8988T (cell line): Measurements from ENCODE around the gene CCDC126.
"Not testable (repeated sequence)": the region's sequence is repeated elsewhere in the genome, so short reads cannot be mapped to it uniquely, and the experiment has no call there.

ENCODE experiments used
- DNase-seq: peaks from one replicate; pipeline ENCODE4 v3.0.0; 2011

Gene CCDC126

DNA sequence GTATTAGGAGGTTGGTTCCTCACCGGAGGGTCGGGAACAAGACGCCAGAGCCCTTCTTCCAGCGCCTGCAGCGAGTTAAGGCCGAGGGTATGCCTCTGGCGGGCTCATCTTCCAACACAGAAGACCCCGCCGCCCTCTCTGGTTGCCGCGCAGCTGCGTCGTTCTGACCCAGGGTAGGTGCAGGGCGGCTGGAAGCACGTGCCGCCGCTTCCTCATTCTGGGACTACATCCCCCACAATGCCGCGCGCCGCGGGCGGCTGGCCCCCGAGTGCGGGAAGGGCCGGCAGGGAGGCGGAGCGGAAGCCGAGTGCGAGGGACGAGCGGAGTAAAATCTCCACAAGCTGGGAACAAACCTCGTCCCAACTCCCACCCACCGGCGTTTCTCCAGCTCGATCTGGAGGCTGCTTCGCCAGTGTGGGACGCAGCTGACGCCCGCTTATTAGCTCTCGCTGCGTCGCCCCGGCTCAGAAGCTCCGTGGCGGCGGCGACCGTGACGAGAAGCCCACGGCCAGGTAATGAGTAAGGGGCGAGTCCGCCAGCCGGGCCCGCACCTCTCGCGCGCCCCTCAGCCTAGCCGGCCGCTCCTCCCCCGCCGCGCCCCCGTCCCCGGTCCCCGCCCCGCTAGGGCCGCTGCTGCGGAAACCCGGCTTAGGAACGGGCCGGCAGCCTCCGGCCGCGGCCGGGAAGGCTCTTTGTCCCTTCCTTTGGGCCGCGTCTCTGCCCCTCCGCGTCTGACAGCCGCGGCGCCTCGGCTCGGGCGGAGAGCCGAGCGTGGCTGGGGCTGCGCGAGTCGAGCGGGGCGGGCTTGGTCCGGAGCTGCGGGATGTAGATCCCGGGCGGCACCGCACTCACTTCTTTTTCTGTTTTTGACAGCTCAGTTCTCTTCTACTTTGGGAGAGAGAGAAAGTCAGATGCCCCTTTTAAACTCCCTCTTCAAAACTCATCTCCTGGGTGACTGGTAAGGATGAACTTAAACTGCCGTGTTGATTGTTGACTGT lies at the start of gene CCDC126:
Gene CCDC126, plus strand, starts transcription at position 289 of the 998 bp plus-strand sequence. CDS start 13,934 bp downstream, outside the sequence.
- peak; percentile 80 for DNase-seq

GRCh38 chr7:23547662-23548061 lies 49.5 kb upstream of the CCDC126 start:
- DNase-seq, result no peak

DNA sequence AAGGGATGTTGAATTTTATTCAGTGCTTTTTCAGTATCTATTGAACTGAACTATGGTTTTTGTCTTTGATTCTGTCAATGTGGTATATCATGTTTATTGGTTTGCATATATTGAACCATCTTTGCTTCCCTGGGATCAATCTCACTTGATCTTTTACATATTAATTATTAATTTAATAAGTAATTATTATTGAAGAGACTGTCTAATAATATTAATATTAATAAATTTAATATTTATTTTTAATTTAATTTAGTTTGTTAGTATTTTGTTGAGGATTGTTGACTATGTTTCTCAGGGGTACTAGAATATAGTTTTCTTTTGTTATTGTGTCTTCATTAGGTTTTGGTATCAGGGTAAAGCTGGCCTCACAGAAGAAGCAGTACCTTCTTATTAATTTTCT lies 38.9 kb upstream of the CCDC126 start:
- DNase-seq, result no peak

- no peak for DNase-seq
Measured at GRCh38 chr7:23570592-23571200, 26.5 kb upstream of the CCDC126 start.

DNA sequence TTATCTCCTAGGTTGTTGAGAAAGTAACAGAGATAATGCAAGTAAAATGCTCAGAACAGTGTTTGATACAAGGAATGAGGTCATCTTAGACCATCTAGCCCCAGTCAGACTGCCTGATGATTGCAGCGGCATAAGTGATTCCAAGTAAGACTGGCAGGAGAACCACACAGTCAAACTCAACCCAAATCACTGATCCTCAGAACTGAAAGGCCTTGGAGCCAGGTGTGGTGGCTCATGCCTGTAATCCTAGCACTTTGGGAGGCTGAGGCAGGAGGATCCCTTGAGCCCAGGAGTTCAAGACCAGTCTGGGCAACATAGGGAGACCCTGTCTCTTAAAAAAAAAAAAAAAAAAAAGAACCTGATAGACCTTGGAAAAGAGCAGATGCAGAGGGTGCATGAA lies 15.2 kb upstream of the CCDC126 start:
- not testable (repeated sequence) for DNase-seq

DNA sequence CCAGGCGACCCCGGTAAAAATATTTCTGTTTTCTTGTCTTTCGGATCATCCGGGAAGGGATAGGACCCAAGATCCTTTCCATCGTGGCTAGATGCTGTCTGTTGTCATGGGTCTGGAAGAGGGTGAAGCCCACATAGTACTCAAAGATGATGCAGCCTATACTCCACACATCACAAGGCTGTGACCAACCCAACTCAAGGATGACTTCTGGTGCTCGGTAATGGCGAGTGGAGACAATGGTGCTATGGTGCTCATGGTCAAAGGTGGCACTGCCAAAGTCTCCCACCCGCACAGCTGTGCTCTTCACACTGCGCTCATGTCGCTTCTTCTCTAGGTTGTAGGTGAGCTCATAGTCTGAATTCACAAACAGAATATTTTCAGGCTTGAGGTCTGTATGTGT lies 11.9 kb upstream of the CCDC126 start:
- DNase-seq, result not testable (repeated sequence)

GRCh38 chr7:23586159-23586558 lies 11.0 kb upstream of the CCDC126 start:
- DNase-seq, result no peak

DNA sequence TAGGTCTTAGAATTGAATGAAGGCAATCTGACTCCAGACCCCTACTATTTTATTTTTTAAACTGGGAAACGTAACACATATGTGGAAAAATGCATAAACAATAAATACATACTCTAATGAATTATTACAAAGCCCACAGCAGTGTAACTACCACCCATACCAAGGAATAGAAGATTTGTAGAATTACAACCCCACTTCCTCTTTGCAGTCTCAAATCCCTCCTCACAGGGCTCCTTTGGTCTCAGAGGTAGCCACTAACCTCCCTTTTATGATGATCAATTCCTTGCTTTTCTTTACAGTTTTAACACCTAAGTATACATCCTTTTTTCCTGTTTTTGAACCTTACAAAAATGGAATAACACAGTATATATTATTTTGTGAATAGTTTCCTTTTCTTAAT lies 6.7 kb upstream of the CCDC126 start:
- no peak for DNase-seq

GRCh38 chr7:23593706-23594105 lies 3.5 kb upstream of the CCDC126 start:
- DNase-seq, result no peak

DNA sequence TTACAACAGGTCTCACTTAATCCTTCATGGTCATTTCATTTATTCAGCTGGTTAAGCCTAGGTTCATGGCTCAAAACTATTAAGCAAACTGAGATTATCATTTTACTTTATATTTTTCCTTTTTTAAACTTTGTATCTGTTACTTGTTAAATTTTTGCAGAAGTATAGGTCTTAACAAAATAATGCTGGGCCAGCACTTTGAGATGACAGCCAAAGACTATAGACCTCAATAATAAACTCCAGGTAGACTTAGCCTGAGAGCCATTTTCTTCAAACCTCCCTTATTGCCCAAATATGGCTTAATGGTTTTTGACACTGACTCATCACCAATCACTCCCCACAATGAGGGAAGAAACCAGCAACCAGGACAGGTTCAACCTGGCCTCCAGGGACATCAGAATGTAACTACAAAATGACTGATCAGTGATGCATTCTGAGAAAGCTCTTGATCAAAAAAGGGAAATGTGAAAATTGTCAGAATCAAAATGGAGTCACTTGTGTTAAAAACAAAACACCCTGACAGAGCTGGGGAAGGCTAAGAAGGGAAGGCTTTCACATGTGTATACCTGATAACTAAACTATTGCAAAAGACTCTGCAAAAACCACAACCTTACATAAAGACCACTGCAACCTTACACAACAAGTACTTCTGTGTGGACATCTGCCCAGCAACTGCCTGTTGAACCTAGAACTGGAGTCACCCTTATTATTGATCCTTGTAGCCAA lies 2.1 kb upstream of the CCDC126 start:
- DNase-seq, result no peak

- DNase-seq, result no peak
Measured at GRCh38 chr7:23598296-23598695, 1.1 kb downstream of the CCDC126 start.

- no peak for DNase-seq
Measured at GRCh38 chr7:23600236-23600635, 3.1 kb downstream of the CCDC126 start.

DNA sequence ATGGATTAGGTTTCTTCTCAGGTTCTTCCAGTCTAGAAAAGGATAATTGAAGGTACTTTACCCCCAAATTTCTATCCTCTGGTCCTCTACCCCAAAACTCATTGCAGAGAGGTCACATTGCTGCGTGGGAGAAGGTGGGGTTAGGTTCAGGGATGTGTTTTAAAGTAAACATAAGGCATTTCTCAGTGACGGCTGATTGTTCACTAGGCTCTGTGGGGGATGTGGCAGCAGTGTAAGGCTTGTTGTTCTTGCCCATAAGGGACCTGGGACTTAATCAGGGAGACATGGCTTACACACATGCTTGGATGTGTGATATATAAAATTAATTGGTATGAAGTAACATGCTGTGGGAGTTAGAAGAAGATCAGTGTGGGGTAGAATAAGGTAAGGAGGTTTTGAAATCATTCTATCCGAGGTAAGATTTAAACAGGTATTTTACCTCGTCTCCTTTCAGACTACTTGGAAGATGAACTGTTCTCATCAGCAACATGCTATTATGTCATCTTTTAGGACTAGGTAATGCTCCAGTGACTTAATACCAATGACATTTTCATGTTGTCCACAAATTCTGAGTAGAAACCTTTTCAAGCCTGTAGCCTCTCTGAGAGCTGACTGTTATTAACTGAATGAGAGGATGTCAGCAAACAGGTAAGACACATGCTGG lies 6.6 kb downstream of the CCDC126 start:
- DNase-seq, result no peak

GRCh38 chr7:23604296-23604640 lies 7.1 kb downstream of the CCDC126 start:
- DNase-seq, result no peak

- DNase-seq, result no peak
Measured at GRCh38 chr7:23607130-23607529, 9.9 kb downstream of the CCDC126 start.

- DNase-seq, result no peak
Measured at GRCh38 chr7:23607866-23608265, 10.7 kb downstream of the CCDC126 start.

GRCh38 chr7:23615331-23615730 lies 18.1 kb downstream of the CCDC126 start:
- DNase-seq, result no peak

GRCh38 chr7:23616593-23616992 lies 19.4 kb downstream of the CCDC126 start:
- DNase-seq, result no peak

- DNase-seq, result no peak
Measured at GRCh38 chr7:23617482-23617881, 20.3 kb downstream of the CCDC126 start.

DNA sequence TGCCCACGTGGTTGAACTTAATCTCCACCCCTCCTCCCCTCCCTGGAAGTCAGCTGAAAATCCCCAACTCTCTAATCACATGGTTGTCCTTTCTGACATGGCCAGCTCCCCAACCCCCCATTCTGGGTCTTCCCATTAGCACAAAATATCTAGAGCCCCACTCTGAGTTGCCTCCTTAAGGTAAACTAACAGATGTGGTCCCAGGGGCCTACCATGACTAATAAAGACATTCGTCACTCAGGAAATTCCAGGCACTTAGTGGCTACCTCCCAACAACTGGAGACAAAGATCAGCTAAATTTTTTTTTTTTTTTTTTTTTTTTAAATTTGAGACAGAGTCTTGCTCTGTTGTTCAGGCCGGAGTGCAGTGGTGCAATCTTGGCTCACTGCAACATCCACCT lies 21.1 kb downstream of the CCDC126 start:
- no peak for DNase-seq

DNA sequence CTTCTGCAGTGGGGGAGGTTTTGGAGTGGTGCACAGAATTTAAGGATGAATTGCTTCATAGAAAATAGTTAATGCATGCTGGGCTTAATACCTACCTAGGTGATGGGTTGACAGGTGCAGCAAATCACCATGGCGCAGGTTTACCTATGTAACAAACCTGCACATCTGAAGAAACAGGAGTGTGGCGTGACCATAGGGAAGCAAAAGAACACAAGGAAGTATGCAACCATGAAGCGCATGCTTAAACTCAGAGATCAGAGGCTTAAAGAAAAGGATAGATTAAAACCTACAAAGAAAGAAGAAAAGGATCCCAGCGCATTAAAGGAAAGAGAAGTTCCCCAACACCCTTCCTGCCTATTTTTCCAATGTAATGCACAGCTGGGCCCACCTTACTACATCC lies 22.0 kb downstream of the CCDC126 start:
- no peak for DNase-seq

- no peak for DNase-seq
Measured at GRCh38 chr7:23622506-23622925, 25.3 kb downstream of the CCDC126 start.

DNA sequence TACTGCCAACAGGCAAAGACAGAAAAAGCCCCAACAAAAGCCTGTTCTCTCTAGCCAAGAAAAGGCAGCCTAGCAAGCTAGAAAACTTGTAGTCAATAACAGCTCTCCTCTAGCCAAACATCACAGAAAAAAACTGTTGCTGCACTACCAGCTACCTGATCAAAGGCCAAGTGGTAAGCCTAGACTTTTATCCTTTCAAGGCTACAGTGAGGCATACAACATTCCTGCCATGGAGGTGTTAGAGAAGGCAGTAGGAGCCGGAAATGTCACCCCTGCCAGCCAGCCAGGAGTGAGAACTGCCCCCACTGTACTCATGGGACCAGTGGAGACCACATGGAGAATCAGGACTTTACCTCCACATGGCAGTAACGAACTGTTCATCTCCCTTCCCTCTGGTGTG lies 31.2 kb downstream of the CCDC126 start:
- DNase-seq, result no peak
